Neural progenitor cell (in vitro differentiated cells): ENCODE measurements around the gene ELAVL4.

ENCODE experiments used
- EZH2 ChIP-seq: fragments of 200-600 bp; sonication (generic); IDR thresholded peaks from 2 replicates; pipeline ENCODE4 v1.6.1; 2017; ENCODE audit warnings: antibody characterized with exemption, mild to moderate bottlenecking, moderate library complexity
- EZH2phosphoT487 ChIP-seq: fragments of 200-600 bp; sonication (generic); IDR thresholded peaks from 2 replicates; pipeline ENCODE4 v1.6.1; 2017; ENCODE audit warnings: antibody characterized with exemption
- TF ChIP-seq, protein P1 (sequence below): fragments of 200-600 bp; sonication (generic); IDR thresholded peaks from 2 replicates; pipeline ENCODE4 v1.5.1; 2017; ENCODE audit warnings: antibody characterized with exemption, mild to moderate bottlenecking

DNA sequence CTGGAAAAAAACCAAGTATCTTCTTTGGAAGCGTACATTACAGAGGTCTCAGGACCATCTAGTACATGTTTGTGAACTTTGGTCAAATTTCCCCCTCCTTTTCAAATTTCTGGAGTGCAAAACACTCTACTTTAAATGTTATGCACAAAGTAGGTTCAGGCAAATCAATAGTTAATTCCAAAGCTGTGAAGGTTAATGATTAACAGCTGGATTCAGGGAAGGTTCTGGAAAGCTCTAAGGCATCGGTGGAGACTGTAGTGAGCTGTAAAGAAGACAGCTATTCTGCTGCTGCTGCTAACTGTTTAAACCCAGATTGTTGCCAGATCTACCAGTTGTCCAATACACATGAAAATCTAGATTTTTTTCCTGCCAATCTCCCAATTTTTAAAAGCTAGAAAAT is 70.9 kb downstream of the ELAVL4 start:
- TF ChIP-seq, protein P1, sequence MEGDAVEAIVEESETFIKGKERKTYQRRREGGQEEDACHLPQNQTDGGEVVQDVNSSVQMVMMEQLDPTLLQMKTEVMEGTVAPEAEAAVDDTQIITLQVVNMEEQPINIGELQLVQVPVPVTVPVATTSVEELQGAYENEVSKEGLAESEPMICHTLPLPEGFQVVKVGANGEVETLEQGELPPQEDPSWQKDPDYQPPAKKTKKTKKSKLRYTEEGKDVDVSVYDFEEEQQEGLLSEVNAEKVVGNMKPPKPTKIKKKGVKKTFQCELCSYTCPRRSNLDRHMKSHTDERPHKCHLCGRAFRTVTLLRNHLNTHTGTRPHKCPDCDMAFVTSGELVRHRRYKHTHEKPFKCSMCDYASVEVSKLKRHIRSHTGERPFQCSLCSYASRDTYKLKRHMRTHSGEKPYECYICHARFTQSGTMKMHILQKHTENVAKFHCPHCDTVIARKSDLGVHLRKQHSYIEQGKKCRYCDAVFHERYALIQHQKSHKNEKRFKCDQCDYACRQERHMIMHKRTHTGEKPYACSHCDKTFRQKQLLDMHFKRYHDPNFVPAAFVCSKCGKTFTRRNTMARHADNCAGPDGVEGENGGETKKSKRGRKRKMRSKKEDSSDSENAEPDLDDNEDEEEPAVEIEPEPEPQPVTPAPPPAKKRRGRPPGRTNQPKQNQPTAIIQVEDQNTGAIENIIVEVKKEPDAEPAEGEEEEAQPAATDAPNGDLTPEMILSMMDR: no peak
- no peak for TF ChIP-seq EZH2phosphoT487
- no peak for TF ChIP-seq EZH2
